ENCODE results near the gene RASD2.

Gene RASD2

GRCh38 chr22:35517207-35517606, 23.4 kb upstream of the RASD2 start:
- intact Hi-C loops (cut with DNase I; ENCODE audit: low total_unique reads) = loop anchor here (5.0 kb wide), 1 partner anchor 1560 kb away; no protein-coding TSS in a partner anchor

GRCh38 chr22:35517769-35518530, 22.7 kb upstream of the RASD2 start:
- no peak overlapping the region for H3K27ac ChIP-seq
- no peaks in the 10 kb centered on the region for H3K36me3 ChIP-seq
- H3K27me3 ChIP-seq = peaks cover 0 to 34% of the 10 kb centered on the region in 2 donors
- TF ChIP-seq CTCF (IDR thresholded peaks at IDR 0.05) = no peak
- DNase-seq = no peak
- H3K4me3 ChIP-seq = no peak overlapping the region
- intact Hi-C loops (cut with DNase I; ENCODE audit: low total_unique reads) = loop anchor here (5.0 kb wide), 1 partner anchor 1561 kb away; no protein-coding TSS in a partner anchor
- no peaks in the 10 kb centered on the region for H3K9me3 ChIP-seq
- no peaks in the 10 kb centered on the region for H3K4me1 ChIP-seq

More at GRCh38 chr22:35517207-35517606, 23.4 kb upstream of the RASD2 start:
- Histone ChIP-seq H3K27ac (no peak overlapping the region), H3K9me3 (no peaks in the 10 kb centered on the region), H3K36me3 (no peaks in the 10 kb centered on the region), H3K4me1 (no peaks in the 10 kb centered on the region), H3K27me3 (peaks cover 0 to 32% of the 10 kb centered on the region in 2 donors), H3K4me3 (no peak overlapping the region)
- no peak for TF ChIP-seq CTCF (IDR thresholded peaks at IDR 0.05)
- DNase-seq = no peak

GRCh38 chr22:35518811-35519210, 21.8 kb upstream of the RASD2 start:
- Histone ChIP-seq H3K27ac (no peak overlapping the region), H3K4me1 (no peaks in the 10 kb centered on the region), H3K27me3 (peaks cover 0 to 39% of the 10 kb centered on the region in 2 donors), H3K9me3 (no peaks in the 10 kb centered on the region), H3K36me3 (no peaks in the 10 kb centered on the region), H3K4me3 (no peak overlapping the region)
- no peak for TF ChIP-seq CTCF (IDR thresholded peaks at IDR 0.05)
- no peak for DNase-seq
- intact Hi-C loops (cut with DNase I; ENCODE audit: low total_unique reads) = loop anchor here (5.0 kb wide), 1 partner anchor 1562 kb away; no protein-coding TSS in a partner anchor

- Histone ChIP-seq H3K36me3 (no peaks in the 10 kb centered on the region), H3K27me3 (peaks cover 0 to 42% of the 10 kb centered on the region in 2 donors), H3K4me3 (no peak overlapping the region), H3K4me1 (no peaks in the 10 kb centered on the region), H3K9me3 (no peaks in the 10 kb centered on the region), H3K27ac (no peak overlapping the region)
- DNase-seq = no peak
- no peak for TF ChIP-seq CTCF (IDR thresholded peaks at IDR 0.05)
- intact Hi-C loops (cut with DNase I; ENCODE audit: low total_unique reads) = loop anchor here (5.0 kb wide), 1 partner anchor 1562 kb away; no protein-coding TSS in a partner anchor
Observed at GRCh38 chr22:35519306-35520000, 21.2 kb upstream of the RASD2 start.

- no peaks in the 10 kb centered on the region for H3K36me3 ChIP-seq
- H3K4me1 ChIP-seq = no peaks in the 10 kb centered on the region
- TF ChIP-seq CTCF (IDR thresholded peaks at IDR 0.05) = no peak
- no peak overlapping the region for H3K4me3 ChIP-seq
- H3K27ac ChIP-seq = no peak overlapping the region
- intact Hi-C loops (cut with DNase I; ENCODE audit: low total_unique reads) = no loop called here
- H3K27me3 ChIP-seq = peaks cover 0 to 36% of the 10 kb centered on the region in 2 donors
- DNase-seq = no peak
- no peaks in the 10 kb centered on the region for H3K9me3 ChIP-seq
Observed at GRCh38 chr22:35521358-35522224, 19.0 kb upstream of the RASD2 start.
